Central memory CD8-positive, alpha-beta T cell (primary cell): ENCODE results near the gene FAM107A.
A peak's percentile ranks its signal among the peaks of the same experiment; 100 is the strongest.

Experiments used
- ATAC-seq: fragments of 150-1000 bp; cut with Tn5 transposase; replicated peaks from 2 replicates; pipeline ENCODE4 v1.10.0; 2022; ENCODE audit warnings: mild to moderate bottlenecking, moderate FRiP score, moderate number of reproducible peaks; ENCODE audit not compliant: poor library complexity, severe bottlenecking; ENCODE audit errors: extremely low read depth
- DNase-seq, 2 donors: peaks; one replicate each; pipeline ENCODE4 v3.0.0; 2021; ENCODE audit warnings: low spot score in 2 of 2
- H3K27ac Mint-ChIP-seq: one replicate; pipeline ENCODE4 v1.8.0; 2022; ENCODE audit warnings: low read depth, mild to moderate bottlenecking, moderate library complexity, mixed read lengths
- H3K27me3 Mint-ChIP-seq: one replicate; pipeline ENCODE4 v1.8.0; 2022; ENCODE audit warnings: mixed read lengths
- H3K36me3 Mint-ChIP-seq: one replicate; pipeline ENCODE4 v1.8.0; 2022; ENCODE audit warnings: mild to moderate bottlenecking, moderate library complexity, mixed read lengths; ENCODE audit not compliant: insufficient read depth
- H3K4me1 Mint-ChIP-seq: one replicate; pipeline ENCODE4 v1.8.0; 2022; ENCODE audit warnings: mixed read lengths
- H3K4me3 Mint-ChIP-seq: one replicate; pipeline ENCODE4 v1.8.0; 2022; ENCODE audit warnings: mild to moderate bottlenecking, moderate library complexity, mixed read lengths
- H3K9me3 Mint-ChIP-seq: one replicate; pipeline ENCODE4 v1.8.0; 2022; ENCODE audit warnings: mixed read lengths

Gene FAM107A

DNA sequence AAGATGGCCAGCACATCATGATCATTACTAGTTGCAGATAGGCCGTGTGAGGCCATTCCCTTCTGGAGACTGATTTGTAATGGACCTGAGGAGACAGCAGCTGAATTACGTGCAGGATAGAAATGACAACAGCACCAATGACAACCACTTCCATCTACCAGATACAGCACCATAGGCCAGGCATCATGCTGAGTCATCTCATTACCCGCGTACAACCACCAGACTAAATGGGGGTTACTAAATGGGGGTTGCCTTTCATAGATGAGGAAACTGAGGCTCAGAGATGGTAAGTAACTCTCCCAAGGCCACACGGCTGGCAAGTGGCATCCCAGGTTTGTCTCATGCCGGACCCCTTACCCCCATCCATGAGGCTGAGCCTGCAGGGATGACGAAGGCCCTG lies 32.8 kb upstream of the FAM107A start:
- Mint-ChIP-seq H3K36me3 (no peaks in the 10 kb centered on the region), H3K27ac (no peak overlapping the region), H3K4me1 (peaks cover 7% of the 10 kb centered on the region), H3K4me3 (no peak overlapping the region), H3K27me3 (peaks cover 10% of the 10 kb centered on the region), H3K9me3 (no peaks in the 10 kb centered on the region)
- ATAC-seq, result no peak
- no peak for DNase-seq

DNA sequence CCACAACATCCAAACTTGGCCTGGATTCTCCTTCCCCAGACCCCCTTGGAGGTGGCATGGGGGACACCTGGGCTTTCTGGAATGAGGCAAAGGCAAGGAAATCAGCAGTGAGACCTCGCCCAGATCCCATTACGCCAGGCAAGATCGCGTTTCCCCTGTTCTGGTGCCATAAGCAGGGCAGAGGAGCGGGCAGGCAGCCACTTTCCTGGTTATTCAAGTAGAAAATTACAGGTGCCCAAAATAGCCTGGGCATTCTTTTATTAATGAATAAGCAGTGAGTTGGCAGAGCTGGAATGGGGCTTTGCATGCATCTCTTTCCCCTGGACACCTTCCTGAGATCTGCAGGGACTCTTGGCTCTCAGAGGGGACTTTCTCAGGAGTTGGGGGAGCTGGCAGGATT lies 31.5 kb upstream of the FAM107A start:
- Mint-ChIP-seq H3K27ac (no peak overlapping the region), H3K4me3 (no peak overlapping the region), H3K4me1 (peaks cover 7% of the 10 kb centered on the region), H3K9me3 (no peaks in the 10 kb centered on the region), H3K27me3 (peaks cover 23% of the 10 kb centered on the region), H3K36me3 (no peaks in the 10 kb centered on the region)
- DNase-seq, result no peak
- ATAC-seq, result no peak

DNA sequence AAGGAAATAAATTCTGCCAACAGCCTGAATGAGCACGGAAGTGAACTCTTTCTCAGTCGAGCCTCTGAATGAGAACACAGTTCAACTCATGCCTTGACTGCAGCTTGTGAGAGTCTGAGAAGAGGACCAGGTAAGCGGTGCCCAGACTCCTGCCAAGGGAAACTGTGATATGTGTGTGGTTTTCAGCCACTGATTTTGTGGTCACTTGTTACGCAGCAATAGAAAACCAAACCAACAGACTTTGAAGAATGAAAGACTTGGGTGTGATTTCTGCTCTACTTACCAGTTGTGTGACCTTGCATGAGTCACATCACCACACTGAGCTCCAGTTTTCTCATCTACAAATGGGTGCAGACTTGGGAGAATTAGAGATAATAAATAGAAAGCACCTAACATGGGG lies 30.6 kb upstream of the FAM107A start:
- ATAC-seq (peak; percentile 24), DNase-seq (no peak)
- H3K27me3 Mint-ChIP-seq, result peaks cover 32% of the 10 kb centered on the region
- H3K4me3 Mint-ChIP-seq, result no peak overlapping the region
- H3K9me3 Mint-ChIP-seq, result no peaks in the 10 kb centered on the region
- no peak overlapping the region for H3K27ac Mint-ChIP-seq
- no peaks in the 10 kb centered on the region for H3K36me3 Mint-ChIP-seq
- peaks cover 7% of the 10 kb centered on the region for H3K4me1 Mint-ChIP-seq

DNA sequence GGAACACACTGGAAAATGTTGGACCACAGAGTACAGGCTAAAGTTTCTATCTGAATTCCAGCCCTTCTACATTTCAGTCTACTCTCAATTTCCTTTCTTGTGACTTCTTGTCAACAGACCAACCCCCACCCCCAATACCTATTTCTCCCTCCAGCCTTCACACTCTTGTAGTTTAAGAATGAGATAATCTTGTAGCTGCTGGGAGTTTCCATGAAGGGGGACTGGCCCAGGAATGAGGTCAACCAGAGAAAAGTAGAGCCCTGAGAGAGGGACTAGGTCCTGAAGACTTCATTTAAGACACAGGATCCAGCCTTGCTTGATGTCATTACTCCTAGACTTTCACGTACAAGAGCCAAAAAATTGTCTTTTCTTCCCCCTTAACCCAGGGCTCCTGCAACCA lies 29.5 kb upstream of the FAM107A start:
- no peak overlapping the region for H3K4me3 Mint-ChIP-seq
- ATAC-seq (no peak), DNase-seq (no peak)
- no peaks in the 10 kb centered on the region for H3K36me3 Mint-ChIP-seq
- H3K9me3 Mint-ChIP-seq, result no peaks in the 10 kb centered on the region
- peaks cover 7% of the 10 kb centered on the region for H3K4me1 Mint-ChIP-seq
- no peak overlapping the region for H3K27ac Mint-ChIP-seq
- peaks cover 43% of the 10 kb centered on the region for H3K27me3 Mint-ChIP-seq

DNA sequence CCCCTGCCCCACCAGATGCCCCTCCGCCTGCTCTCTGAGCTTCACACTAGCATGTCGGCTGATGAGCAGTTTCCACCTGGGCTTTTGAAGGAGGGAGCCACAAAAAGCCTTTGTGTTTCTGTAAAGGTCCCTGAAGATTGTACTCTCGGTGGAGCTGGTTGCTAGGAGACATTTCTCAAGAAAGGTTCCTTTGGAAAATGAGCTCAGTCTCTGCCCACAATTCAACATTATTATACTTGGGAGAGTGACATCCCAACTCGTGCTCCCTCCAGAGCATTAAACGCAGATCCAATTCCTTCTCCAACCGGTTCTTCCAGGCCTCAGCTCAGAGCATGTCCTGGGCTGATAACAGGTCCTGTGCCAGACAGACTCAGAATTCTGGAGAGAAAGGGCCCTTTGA lies 26.8 kb upstream of the FAM107A start:
- Mint-ChIP-seq H3K27me3 (peaks cover 49% of the 10 kb centered on the region), H3K4me1 (peaks cover 7% of the 10 kb centered on the region), H3K27ac (no peak overlapping the region), H3K4me3 (no peak overlapping the region), H3K36me3 (no peaks in the 10 kb centered on the region), H3K9me3 (no peaks in the 10 kb centered on the region)
- DNase-seq, result no peak
- no peak for ATAC-seq

DNA sequence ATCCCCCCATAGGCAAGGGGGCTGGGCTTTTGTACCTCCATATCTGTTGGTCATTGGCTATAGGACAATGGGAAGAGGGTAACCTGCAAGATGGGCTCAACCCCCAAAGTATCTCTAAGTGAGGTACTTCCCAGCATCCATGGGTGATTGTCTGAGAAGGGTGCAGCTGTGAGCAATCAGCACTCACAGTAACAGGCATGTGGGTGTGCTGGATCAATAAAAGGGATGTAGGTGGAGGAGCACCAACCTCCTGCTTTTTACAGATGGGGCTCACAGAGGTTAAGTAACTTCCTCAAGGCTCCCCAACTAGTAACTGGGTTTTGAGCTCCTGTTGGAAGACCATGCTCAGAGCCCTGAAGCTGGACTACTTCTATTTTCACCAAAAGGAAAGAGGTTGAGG lies 26.4 kb upstream of the FAM107A start:
- DNase-seq, result no peak
- Mint-ChIP-seq H3K9me3 (no peaks in the 10 kb centered on the region), H3K4me1 (peaks cover 7% of the 10 kb centered on the region), H3K4me3 (no peak overlapping the region), H3K27ac (no peak overlapping the region), H3K27me3 (peaks cover 49% of the 10 kb centered on the region), H3K36me3 (no peaks in the 10 kb centered on the region)
- no peak for ATAC-seq

DNA sequence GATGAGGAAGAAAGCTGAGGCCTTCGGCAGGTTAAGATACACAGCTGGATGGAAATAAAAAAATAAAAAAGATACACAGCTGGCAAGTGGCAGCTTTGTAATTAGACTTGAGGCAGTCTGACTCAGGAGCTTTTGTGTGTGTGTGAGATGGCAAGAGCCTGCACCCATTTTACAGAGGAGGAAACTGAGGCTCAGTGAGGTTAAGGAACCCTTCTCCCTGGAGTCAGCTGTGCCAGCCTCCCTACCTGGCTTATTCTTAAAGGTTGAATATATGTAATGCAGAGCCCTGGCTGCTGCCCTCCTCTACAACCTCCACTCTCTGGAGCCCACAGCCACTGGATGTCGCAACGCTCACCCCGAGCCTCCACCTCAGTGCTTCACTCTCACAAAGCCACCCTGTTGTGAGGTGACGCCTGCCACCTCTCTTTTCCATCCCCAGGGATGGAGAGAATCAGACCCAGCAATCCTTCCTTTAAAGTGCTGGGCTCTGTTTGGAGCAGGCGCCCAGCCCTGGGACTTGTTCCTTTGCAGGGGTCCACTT lies 20.6 kb upstream of the FAM107A start:
- H3K4me1 Mint-ChIP-seq, result no peaks in the 10 kb centered on the region
- ATAC-seq (no peak), DNase-seq (no peak)
- H3K9me3 Mint-ChIP-seq, result no peaks in the 10 kb centered on the region
- no peak overlapping the region for H3K27ac Mint-ChIP-seq
- peaks cover 18% of the 10 kb centered on the region for H3K27me3 Mint-ChIP-seq
- H3K4me3 Mint-ChIP-seq, result no peak overlapping the region
- no peaks in the 10 kb centered on the region for H3K36me3 Mint-ChIP-seq

DNA sequence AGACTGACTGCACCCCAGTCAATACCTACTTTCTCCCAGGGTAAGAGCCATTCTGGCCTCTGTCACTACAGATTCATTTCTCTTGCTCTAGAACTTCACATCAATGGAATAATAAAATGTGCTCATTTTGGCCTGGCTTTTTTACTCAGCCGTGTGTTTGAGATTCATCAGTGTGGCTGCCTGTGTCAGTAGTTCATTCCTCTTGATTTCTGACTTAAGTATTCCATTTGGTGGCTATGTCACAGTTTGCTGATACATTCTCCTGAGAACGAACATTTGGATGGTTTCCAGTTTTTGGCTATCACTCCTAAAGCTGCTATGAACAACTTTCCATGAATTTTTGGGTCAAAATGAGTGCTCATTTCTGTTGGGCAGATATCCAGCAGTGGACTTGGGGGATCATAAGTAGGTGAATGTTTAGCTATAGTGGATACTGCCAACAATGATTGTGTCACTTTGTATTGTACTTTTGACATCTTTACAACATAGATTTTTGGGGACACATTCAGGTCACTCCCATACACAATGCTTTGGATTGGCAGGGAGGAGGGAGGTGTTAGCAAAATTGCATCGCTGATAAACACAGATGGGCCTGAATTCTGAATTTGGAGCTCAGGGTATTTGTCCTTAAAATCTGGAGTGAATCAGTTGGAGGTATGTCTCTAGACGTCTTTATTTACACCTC lies 19.8 kb upstream of the FAM107A start:
- DNase-seq (no peak), ATAC-seq (no peak)
- H3K36me3 Mint-ChIP-seq, result no peaks in the 10 kb centered on the region
- no peak overlapping the region for H3K4me3 Mint-ChIP-seq
- H3K4me1 Mint-ChIP-seq, result no peaks in the 10 kb centered on the region
- H3K9me3 Mint-ChIP-seq, result no peaks in the 10 kb centered on the region
- peaks cover 9% of the 10 kb centered on the region for H3K27me3 Mint-ChIP-seq
- H3K27ac Mint-ChIP-seq, result no peak overlapping the region

DNA sequence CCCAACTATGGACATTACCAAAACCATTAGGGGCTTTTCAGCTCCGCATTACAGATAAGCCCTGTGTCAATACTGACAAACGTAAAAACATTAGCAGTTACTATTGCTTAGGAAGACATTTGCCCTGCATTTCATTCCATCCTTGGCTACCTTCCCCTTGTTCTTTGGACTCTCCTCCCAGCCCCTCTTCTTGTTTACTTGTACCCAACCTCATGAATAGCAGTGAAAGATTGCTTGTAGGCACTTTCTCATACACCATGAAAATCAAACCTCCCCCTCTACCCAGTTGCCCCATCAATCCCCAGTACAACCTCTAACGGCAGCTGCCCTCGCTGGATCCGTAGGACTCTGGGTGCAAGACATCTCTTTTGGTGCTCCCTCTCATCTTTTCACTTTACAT lies 16.9 kb upstream of the FAM107A start:
- Mint-ChIP-seq H3K9me3 (no peaks in the 10 kb centered on the region), H3K27me3 (no peaks in the 10 kb centered on the region), H3K4me3 (no peak overlapping the region), H3K27ac (no peak overlapping the region), H3K36me3 (no peaks in the 10 kb centered on the region), H3K4me1 (no peaks in the 10 kb centered on the region)
- DNase-seq (no peak), ATAC-seq (no peak)

DNA sequence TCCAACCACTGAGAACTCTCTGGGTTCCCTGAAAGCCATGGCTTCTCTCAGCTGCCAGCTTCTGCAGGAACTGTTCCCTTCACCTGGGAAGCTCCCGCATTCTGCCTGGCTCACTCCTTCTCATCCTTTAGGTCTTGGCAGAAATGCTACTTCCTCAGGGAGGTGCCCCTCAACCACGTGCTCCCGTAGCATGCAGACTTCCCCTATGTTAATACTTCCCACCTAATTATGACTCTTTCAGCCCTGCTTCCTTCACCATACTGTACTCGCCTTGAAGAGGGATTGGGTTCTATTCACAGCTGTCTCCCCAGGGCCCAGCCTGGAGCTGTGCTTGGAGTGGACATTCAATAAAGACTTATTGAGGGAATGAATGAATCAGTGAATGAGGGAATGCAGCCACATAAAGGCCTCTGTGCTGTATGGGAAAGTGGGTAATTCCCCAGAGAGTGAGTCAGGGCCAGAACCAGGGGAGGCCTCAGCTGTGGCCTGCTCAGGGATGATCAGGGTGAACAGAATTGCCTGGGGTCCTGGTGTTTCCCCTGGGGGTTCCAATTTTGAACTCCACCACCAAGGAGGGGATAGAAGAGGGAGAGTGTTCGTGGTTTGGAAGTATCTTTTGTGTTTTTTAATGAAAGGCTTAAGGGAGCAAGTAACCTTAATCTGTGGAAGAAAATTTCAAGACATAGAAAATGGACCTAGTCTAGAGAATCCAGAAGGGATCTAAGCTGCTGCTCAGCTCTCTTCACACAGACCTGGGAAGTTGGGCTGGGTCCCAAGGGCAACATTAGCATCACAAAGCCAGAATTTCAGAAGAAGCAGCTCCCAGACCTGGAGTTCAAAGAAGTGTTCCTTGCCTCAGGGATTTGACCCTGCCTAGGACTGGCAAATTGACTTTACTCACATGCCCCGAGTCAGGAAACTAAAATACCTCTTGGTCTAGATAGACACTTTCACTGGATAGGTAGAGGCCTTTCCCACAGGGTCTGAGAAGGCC lies 14.6 kb upstream of the FAM107A start:
- no peak overlapping the region for H3K4me3 Mint-ChIP-seq
- peaks cover 21% of the 10 kb centered on the region for H3K27me3 Mint-ChIP-seq
- no peaks in the 10 kb centered on the region for H3K4me1 Mint-ChIP-seq
- peaks cover 2% of the 10 kb centered on the region for H3K36me3 Mint-ChIP-seq
- no peak for ATAC-seq
- no peaks in the 10 kb centered on the region for H3K9me3 Mint-ChIP-seq
- DNase-seq, result no peak
- H3K27ac Mint-ChIP-seq, result no peak overlapping the region

DNA sequence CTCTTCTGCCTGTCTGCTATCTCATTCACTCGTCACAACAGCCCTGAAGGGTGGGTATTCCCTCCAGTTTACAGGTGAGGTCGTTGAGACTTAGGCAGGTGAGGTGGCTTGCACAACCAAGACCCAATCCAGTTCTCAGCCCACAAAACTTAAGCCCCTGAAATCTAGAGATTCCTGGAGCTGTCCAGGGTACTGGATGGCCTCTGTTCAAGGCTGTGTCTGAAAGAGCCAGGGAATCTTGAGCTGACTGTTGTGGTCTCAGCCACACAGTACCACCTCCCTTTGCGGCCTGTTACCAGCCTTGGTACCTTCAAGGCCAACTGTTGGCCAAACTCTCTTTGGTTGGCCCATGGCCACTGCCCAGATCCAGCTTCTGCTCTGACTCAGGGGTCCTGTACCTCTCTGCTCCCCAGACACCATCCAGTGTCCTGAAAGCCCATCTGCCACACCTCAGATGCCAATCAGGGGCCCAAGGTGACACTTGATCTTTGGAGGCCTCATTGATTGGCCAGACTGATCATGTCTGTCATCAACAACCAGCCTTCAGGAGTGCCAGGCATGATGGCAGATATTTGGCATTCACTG lies 10.9 kb upstream of the FAM107A start:
- Mint-ChIP-seq H3K36me3 (peaks cover 2% of the 10 kb centered on the region), H3K9me3 (no peaks in the 10 kb centered on the region), H3K27ac (no peak overlapping the region), H3K27me3 (peaks cover 52% of the 10 kb centered on the region), H3K4me3 (no peak overlapping the region), H3K4me1 (peaks cover 20% of the 10 kb centered on the region)
- ATAC-seq, result no peak
- no peak for DNase-seq

DNA sequence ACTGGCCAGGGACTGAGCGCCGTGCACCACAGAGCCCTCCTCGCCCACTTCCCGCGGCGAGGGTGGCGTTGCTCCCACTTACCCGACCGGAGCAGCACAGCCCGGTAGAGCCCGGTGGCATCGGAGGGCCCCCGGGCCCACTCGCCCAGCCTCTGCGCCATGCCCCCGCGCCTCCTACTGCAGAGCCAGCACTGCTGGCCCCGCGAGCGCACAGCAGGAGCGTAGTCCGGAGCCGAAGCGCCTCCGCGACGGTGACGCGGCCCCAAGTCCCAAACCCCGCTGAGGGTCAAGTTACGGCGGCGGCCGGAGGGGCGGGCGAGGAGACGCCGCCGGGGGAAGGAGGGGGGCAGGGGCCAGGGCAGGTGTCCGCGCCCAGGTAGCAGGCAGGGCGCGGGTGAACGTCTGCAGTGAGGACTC lies 9.6 kb upstream of the FAM107A start:
- Mint-ChIP-seq H3K27ac (no peak overlapping the region), H3K9me3 (no peaks in the 10 kb centered on the region), H3K36me3 (peaks cover 2% of the 10 kb centered on the region), H3K4me3 (no peak overlapping the region), H3K4me1 (peaks cover 20% of the 10 kb centered on the region), H3K27me3 (peaks cover 53% of the 10 kb centered on the region)
- ATAC-seq (no peak), DNase-seq (no peak)
